Eye (tissue), 1 donor: ENCODE data around the gene DNAJC4.
A peak's percentile ranks its signal among the peaks of the same experiment; 100 is the strongest.

Experiments used
- DNase-seq: peaks from one replicate; pipeline ENCODE4 v3.0.0-alpha.2; 2015

The DNAJC4 gene

GRCh38 chr11:64208796-64209562 is 21.4 kb upstream of the DNAJC4 start:
- DNase-seq, result no peak

GRCh38 chr11:64209563-64209843 is 20.8 kb upstream of the DNAJC4 start:
- DNase-seq, result no peak

DNA sequence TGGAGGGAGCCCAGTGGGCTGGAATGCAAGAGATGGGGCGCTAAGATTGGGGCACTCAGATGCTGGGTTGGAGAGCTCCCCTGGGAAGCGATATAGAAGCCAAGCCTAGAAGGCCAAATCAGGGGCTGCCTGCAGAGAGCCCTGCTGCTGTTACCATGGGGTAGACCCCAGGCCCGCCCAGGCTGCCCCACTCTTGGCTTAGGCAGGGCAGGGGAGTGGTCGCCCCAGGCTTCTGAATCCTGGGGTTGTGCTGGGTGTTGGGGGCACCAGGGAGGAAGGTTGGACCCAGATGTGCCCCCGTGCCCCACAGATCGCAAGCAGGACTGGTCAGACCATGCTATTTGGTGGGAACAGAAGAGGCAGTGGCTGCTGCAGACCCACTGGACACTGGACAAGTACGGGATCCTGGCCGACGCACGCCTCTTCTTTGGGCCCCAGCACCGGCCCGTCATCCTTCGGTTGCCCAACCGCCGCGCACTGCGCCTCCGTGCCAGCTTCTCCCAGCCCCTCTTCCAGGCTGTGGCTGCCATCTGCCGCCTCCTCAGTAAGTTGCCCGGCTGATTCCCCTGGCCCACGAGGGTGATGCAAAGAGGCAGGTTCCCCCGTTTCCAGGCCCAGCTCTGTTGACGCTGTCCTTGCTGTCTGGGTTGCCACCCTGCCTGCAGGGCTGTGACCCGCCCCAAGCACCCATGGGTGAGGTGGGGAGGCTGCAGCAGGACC is 19.9 kb upstream of the DNAJC4 start:
- no peak for DNase-seq

- no peak for DNase-seq
These were observed 19.0 kb upstream of the DNAJC4 start for GRCh38 chr11:64211181-64211872.

DNA sequence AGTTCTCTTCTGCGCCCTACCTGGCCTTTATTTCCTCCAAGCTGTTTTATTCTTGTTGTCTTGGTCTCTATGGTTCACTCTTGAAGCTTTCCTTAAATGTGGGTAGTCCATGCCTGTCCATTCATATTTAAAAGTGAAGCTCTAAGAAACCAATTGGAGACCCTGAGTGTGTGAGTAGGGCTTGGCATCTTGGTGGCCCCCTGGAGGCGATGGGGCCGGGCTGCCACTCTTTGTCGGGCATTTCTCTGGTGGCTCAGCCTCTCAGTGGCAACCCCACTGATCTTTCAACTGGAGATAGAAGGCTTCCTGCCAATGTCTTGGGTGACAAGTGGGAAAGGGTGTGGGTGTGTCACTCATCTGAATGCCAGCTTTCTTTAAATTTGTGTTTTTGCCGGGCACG is 13.5 kb upstream of the DNAJC4 start:
- DNase-seq, result no peak

GRCh38 chr11:64218628-64219353 is 11.6 kb upstream of the DNAJC4 start:
- no peak for DNase-seq

GRCh38 chr11:64219354-64219684 is 11.0 kb upstream of the DNAJC4 start:
- no peak for DNase-seq

DNA sequence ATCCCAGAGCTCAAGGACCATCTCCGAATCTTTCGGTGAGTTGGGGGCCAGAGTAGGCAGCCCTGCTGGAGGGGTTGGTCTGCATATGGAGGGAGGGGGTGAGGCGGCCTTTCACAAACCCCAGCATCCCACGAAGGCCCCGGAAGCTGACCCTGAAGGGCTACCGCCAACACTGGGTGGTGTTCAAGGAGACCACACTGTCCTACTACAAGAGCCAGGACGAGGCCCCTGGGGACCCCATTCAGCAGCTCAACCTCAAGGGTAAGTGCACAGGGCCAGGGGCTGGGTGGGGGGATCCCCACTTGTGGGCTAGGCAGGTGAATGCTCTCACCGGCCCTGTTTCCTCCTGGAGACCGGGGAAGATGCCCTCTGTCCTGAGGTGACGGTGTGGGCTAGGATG is 10.6 kb upstream of the DNAJC4 start:
- no peak for DNase-seq

GRCh38 chr11:64220271-64220670 is 10.1 kb upstream of the DNAJC4 start:
- no peak for DNase-seq

DNA sequence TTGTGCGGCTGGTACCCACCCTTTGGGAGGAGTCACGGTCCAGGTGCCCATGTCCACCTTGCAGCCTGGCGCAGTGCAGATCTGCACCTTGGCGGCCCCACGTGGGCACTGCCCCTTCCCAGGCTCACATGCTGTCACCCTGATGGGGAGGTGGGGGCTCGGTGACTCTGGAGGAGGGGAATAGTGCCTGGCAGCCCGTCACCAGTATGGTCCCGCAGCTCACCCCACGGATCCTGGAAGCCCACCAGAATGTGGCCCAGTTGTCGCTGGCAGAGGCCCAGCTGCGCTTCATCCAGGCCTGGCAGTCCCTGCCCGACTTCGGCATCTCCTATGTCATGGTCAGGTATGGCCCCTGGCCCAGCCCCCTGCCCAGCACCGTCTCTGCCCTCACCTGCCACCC is 9.6 kb upstream of the DNAJC4 start:
- DNase-seq, result no peak

- no peak for DNase-seq
These were observed 7.7 kb upstream of the DNAJC4 start for GRCh38 chr11:64222651-64223000.

GRCh38 chr11:64223001-64223651 is 7.2 kb upstream of the DNAJC4 start:
- no peak for DNase-seq

- no peak for DNase-seq
These were observed 6.0 kb upstream of the DNAJC4 start for GRCh38 chr11:64224151-64224890.

DNA sequence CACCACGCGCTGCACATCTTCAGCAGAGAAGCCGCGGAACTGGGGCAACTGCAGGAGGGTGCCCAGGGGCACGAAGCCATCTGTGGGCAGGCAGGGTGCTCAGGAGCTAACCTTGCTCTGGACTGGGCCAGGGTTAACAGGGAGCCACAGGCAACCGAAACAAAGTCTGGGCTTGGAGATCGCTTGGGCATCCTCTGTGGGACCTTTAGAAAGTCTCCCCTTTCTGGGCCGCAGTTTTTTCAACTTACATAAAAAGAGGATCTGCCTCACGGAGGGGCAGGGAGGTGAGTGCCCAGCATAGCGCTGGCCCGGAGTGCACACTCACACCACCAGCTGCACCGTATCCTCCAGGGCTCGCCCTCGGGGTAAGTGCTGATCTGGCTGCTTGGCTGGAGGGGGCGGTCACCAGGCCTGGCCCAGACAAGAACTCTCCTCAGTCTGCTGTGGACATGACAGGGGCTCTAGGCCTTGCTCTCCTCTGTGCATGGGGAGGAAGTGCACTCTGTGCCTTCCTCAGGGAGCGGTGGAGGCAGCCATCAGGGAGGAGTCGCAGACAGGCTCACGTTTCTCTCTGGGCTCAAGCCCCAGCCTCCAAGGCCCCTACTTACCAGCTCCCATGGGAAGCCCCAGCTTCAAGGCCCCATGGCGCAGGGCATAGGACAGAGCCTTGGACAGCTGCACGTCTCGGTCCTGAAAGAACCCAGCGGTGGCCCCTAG is 5.3 kb upstream of the DNAJC4 start:
- DNase-seq, result no peak

DNA sequence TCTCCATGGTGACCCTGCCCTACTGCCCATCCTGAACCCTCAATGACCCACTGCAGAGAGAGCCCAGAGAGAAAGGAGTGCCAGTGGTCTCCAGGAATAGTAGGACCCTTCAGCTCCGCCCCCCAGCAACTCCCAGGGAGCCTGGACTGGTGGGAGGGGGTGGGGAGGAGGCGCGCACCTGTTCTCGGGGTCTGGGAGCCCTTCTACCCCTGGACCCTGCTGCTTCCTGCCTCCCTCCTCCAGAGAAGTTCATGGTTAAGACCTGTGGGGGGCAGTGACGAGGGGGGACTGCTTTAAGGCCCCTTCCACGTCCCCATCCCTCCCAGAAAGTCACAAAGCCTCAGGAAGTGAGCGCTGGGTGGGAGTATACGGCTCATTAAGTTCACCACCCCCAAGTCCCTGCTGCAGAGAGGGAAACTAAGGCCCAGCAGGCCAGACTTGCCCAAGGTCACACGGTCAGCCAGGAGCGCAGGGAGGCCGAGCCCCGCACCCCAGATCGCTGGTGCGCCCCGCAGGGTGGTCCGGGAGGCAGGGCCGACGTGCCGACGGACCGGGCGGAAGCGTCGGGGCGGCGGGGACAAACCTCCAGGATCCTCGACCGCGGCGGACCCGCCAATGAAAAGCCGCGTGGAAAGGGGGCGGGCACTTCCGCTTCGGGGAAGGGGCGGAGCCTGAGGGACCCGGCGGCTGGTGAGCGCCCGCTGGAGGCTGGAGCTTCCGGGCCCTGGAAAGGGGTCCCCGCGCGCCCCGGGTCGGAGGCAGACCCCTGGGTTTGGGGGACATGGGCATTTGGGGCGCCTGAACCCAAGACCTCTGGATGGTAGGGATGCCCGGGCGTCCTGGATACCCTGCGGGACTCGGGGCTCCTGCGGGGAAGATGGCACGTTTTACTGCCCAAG is 4.5 kb upstream of the DNAJC4 start, which contains the start of the genes NUDT22 and TRPT1:
TSS of gene NUDT22 (plus strand) at position 667 of the 899 bp plus-strand sequence. CDS start 379 bp downstream, outside the sequence.
TSS of gene TRPT1 (minus strand) at position 579 of the 899 bp plus-strand sequence. CDS start at position 253, 326 bp downstream.
- DNase-seq, result peak; percentile 95

GRCh38 chr11:64226507-64227051 is 3.8 kb upstream of the DNAJC4 start:
- no peak for DNase-seq

- no peak for DNase-seq
These were observed 2.9 kb upstream of the DNAJC4 start for GRCh38 chr11:64227405-64227956.

GRCh38 chr11:64229090-64229743 is 1.1 kb upstream of the DNAJC4 start:
- no peak for DNase-seq

- no peak for DNase-seq
These were observed 591 bp upstream of the DNAJC4 start for GRCh38 chr11:64229744-64230170.
